ENCODE results near the gene SYNC.
"Not testable (repeated sequence)": the region's sequence is repeated elsewhere in the genome, so short reads cannot be mapped to it uniquely, and the experiment has no call there.

Gene SYNC

GRCh38 chr1:32635508-32636277, 66.9 kb downstream of the SYNC start:
- DNase-seq, result no peak

DNA sequence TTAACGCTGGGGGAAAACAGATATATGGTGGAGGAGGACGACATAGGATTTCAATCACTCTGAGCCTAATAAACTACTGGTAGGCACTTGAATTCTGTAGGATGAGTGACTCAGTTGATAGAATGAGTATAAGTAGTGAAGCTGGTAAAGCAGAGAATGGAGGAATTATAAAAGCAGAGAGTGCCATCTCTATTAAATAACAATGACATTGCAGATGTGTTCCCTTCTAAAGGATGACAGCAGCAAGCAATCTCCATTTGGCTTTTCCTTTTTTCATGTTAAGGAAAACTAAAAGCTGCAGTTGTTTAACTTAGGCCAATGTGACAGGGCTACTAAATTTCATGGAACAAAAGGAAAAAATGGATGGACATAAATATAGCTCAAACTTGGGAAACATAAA, 69.7 kb downstream of the SYNC start:
- DNase-seq, result no peak

DNA sequence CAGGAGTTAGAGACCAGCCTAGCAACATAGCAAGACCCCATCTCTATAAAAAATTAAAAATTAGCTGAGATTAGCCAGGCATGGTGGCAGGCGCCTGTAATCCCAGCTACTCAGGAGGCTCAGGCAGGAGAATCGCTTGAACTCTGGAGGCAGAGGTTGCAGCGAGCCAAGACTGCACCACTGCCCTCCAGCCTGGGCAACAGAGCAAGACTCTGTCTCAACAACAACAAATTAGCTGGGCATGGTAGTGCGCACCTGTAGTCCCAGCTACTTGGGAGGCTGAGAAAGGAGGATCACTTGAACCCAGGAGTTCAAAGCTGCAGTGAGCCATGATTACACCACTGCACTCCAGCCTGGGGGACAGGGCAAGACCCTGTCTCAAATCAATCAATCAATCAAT, 72.4 kb downstream of the SYNC start:
- not testable (repeated sequence) for DNase-seq

All from NCI-H510A (cell line).